Trophoblast cell (in vitro differentiated cells and primary cell): Measurements from ENCODE around the gene PSME3IP1.
"Not testable (repeated sequence)": the region's sequence is repeated elsewhere in the genome, so short reads cannot be mapped to it uniquely, and the experiment has no call there.

Experiments
- DNase-seq, 2 donors: peaks; one replicate each; pipeline ENCODE4 v3.0.0-alpha.2; 2016
- H2AFZ ChIP-seq: 2 replicates; pipeline ENCODE4 v1.6.1; 2013; ENCODE audit warnings: low read length, moderate library complexity, mild to moderate bottlenecking; ENCODE audit not compliant: insufficient read depth, poor library complexity
- H2AK5ac ChIP-seq: 2 replicates; pipeline ENCODE4 v1.6.1; 2013; ENCODE audit warnings: mild to moderate bottlenecking, low read length
- H2BK120ac ChIP-seq: 2 replicates; pipeline ENCODE4 v1.6.1; 2013; ENCODE audit warnings: low read length, mild to moderate bottlenecking, moderate library complexity; ENCODE audit not compliant: insufficient read depth, poor library complexity
- H2BK12ac ChIP-seq: 2 replicates; pipeline ENCODE4 v1.6.1; 2013; ENCODE audit warnings: mild to moderate bottlenecking, low read length, moderate library complexity
- H2BK5ac ChIP-seq: 2 replicates; pipeline ENCODE4 v1.6.1; 2013; ENCODE audit warnings: low read length, low read depth, moderate library complexity, mild to moderate bottlenecking; ENCODE audit not compliant: poor library complexity
- H3K14ac ChIP-seq: 2 replicates; pipeline ENCODE4 v1.6.1; 2013; ENCODE audit warnings: mild to moderate bottlenecking, low read length
- H3K18ac ChIP-seq: 2 replicates; pipeline ENCODE4 v1.6.1; 2013; ENCODE audit warnings: mild to moderate bottlenecking, low read length
- H3K23ac ChIP-seq: 2 replicates; pipeline ENCODE4 v1.6.1; 2013; ENCODE audit warnings: low read length
- H3K27ac ChIP-seq: 2 replicates; pipeline ENCODE4 v1.5.1; 2013; ENCODE audit warnings: low read depth, mild to moderate bottlenecking, inconsistent platforms, low read length, moderate library complexity
- H3K27me3 ChIP-seq: 2 replicates; pipeline ENCODE4 v1.6.1; 2013; ENCODE audit warnings: inconsistent platforms, mild to moderate bottlenecking, low read length, moderate library complexity; ENCODE audit not compliant: insufficient read depth
- H3K36me3 ChIP-seq, 2 experiments: 1 replicate in 1 of 2; 2 replicates in 1 of 2; pipeline ENCODE4 v1.6.1; 2013; ENCODE audit warnings: low read length in 2 of 2, mild to moderate bottlenecking in 2 of 2, moderate library complexity in 1 of 2; ENCODE audit not compliant: insufficient read depth in 2 of 2, control insufficient read depth in 1 of 2
- H3K4ac ChIP-seq: 2 replicates; pipeline ENCODE4 v1.6.1; 2013; ENCODE audit warnings: low read depth, mild to moderate bottlenecking, low read length, moderate library complexity
- H3K4me1 ChIP-seq, 2 experiments: 1 replicate in 1 of 2; 2 replicates in 1 of 2; pipeline ENCODE4 v1.6.1; 2013; ENCODE audit warnings: low read length in 2 of 2, mild to moderate bottlenecking in 2 of 2, moderate library complexity in 1 of 2; ENCODE audit not compliant: insufficient read depth in 2 of 2, control insufficient read depth in 1 of 2
- H3K4me2 ChIP-seq: 2 replicates; pipeline ENCODE4 v1.6.1; 2013; ENCODE audit warnings: inconsistent platforms, mild to moderate bottlenecking, low read length, moderate library complexity
- H3K4me3 ChIP-seq: 2 replicates; pipeline ENCODE4 v1.5.1; 2013; ENCODE audit warnings: mild to moderate bottlenecking, low read depth, low read length, inconsistent platforms
- H3K79me1 ChIP-seq: one replicate; pipeline ENCODE4 v1.6.1; 2013; ENCODE audit warnings: low read length
- H3K79me2 ChIP-seq: 2 replicates; pipeline ENCODE4 v1.6.1; 2013; ENCODE audit warnings: low read length, mild to moderate bottlenecking; ENCODE audit not compliant: control insufficient read depth, insufficient read depth, poor library complexity
- H3K9ac ChIP-seq: 2 replicates; pipeline ENCODE4 v1.6.1; 2013; ENCODE audit warnings: mild to moderate bottlenecking, low read length
- H3K9me3 ChIP-seq: 2 replicates; pipeline ENCODE4 v1.6.1; 2013; ENCODE audit warnings: low read depth, mild to moderate bottlenecking, control low read depth, inconsistent platforms, low read length; ENCODE audit not compliant: insufficient read depth
- H4K12ac ChIP-seq: 2 replicates; pipeline ENCODE4 v1.6.1; 2013; ENCODE audit warnings: low read depth, mild to moderate bottlenecking, low read length, moderate library complexity
- H4K8ac ChIP-seq: 2 replicates; pipeline ENCODE4 v1.6.1; 2013; ENCODE audit warnings: low read depth, mild to moderate bottlenecking, low read length, moderate library complexity
- H4K91ac ChIP-seq: one replicate; pipeline ENCODE4 v1.6.1; 2013; ENCODE audit warnings: low read depth, mild to moderate bottlenecking, low read length, moderate library complexity
- WGBS: extraction: QIAGEN DNeasy Blood & Tissue Kit; methylation state at CpG from one replicate; pipeline ENCODE4 v1.1.7; 2013; ENCODE audit warnings: missing lambda C conversion rate; ENCODE audit not compliant: insufficient read length, insufficient coverage; ENCODE audit errors: extremely low coverage; 5-methylcytosine and 5-hydroxymethylcytosine counted together

The PSME3IP1 gene

DNA sequence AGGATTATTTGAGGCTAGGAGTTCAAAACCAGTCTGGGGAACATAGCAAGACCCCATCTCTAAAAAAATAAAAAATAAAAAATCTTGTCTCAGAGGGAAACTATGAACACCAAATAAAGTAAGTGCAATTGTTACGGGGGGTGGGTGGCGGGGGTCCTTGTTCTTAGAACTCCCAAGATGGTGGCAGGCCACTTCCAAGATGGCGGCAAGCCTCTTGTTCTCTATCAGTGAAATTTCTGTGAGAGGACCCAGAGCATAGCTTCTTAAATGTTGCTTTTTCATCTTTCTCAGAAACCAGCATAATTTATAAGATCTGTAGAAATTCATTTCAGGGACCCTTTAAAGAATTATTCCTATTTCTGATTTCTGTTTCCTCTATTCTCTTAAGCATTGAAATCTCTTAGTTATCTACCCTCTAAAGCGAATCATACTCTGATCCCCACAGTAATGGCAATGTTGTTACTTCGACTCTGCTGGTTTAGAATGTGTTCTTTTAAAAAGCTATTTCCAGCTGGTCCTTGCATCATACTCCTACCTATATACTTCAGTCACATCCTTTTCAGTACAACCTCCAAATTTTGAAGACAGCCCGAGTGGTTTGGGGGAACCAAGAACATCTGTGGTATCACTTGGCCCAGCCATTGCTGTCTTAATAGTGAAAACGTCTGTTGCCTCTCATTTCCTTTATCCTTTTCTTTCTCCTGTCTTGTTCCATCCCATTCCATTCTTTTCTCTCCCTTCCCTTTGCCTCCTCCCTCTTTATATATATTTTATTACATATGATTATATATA is 16.5 kb upstream of the PSME3IP1 start:
- H3K4ac ChIP-seq: no peak overlapping the region
- peaks cover 1% of the 10 kb centered on the region for H3K79me1 ChIP-seq
- no peak overlapping the region for H2BK12ac ChIP-seq
- H2AK5ac ChIP-seq: no peak overlapping the region
- no peak for DNase-seq
- H3K23ac ChIP-seq: no peak overlapping the region
- H3K4me3 ChIP-seq: no peak overlapping the region
- H3K9ac ChIP-seq: no peak overlapping the region
- no CpG with 5 or more reads among the region's 7 CpGs for WGBS
- no peak overlapping the region for H2AFZ ChIP-seq
- no peaks in the 10 kb centered on the region for H3K27me3 ChIP-seq
- H3K18ac ChIP-seq: no peak overlapping the region
- no peak overlapping the region for H4K91ac ChIP-seq
- no peak overlapping the region for H4K12ac ChIP-seq
- no peak overlapping the region for H4K8ac ChIP-seq
- no peak overlapping the region for H3K14ac ChIP-seq
- H3K27ac ChIP-seq: no peak overlapping the region
- H2BK120ac ChIP-seq: no peak overlapping the region
- H3K4me1 ChIP-seq: no peaks in the 10 kb centered on the region
- H3K9me3 ChIP-seq: no peaks in the 10 kb centered on the region
- peaks cover 4 to 10% of the 10 kb centered on the region in 2 experiments for H3K36me3 ChIP-seq
- H3K79me2 ChIP-seq: no peaks in the 10 kb centered on the region
- no peak overlapping the region for H3K4me2 ChIP-seq
- H2BK5ac ChIP-seq: no peak overlapping the region

DNA sequence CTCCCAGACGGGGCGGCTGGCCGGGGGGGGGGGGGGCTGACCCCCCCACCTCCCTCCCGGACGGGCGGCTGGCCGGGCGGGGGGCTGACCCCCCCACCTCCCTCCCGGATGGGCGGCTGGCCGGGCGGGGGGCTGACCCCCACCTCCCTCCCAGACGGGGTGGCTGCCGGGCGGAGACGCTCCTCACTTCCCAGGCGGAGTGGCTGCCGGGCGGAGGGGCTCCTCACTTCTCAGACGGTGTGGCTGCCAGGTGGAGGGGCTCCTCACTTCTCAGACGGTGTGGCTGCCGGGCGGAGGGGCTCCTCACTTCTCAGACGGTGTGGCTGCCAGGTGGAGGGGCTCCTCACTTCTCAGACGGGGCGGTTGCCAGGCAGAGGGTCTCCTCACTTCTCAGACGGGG is 15.1 kb upstream of the PSME3IP1 start:
- DNase-seq, H2BK12ac ChIP-seq, H3K4me2 ChIP-seq, H3K23ac ChIP-seq, H3K14ac ChIP-seq, H3K4me1 ChIP-seq, H3K79me1 ChIP-seq, H2BK5ac ChIP-seq, H2AK5ac ChIP-seq, H2BK120ac ChIP-seq, H3K27ac ChIP-seq, H3K4me3 ChIP-seq, H3K4ac ChIP-seq, H3K36me3 ChIP-seq, H4K12ac ChIP-seq, H2AFZ ChIP-seq, H4K91ac ChIP-seq, H4K8ac ChIP-seq, H3K9me3 ChIP-seq, H3K18ac ChIP-seq, H3K27me3 ChIP-seq, H3K9ac ChIP-seq, H3K79me2 ChIP-seq: not testable (repeated sequence)
- no CpG with 5 or more reads among the region's 27 CpGs for WGBS

DNA sequence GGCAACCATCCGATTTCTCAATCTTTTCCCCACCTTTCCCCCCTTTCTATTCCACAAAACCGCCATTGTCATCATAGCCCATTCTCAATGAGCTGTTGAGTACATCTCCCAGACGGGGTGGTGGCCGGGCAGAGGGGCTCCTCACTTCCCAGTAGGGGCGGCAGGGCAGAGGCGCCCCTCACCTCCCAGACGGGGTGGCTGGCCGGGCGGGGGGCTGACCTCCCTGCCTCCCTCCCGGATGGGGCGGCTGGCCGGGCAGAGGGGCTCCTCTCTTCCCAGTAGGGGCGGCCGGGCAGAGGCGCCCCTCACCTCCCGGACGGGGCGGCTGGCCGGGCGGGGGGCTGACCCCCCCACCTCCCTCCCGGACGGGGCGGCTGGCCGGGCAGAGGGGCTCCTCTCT is 14.5 kb upstream of the PSME3IP1 start:
- not testable (repeated sequence) for H4K91ac ChIP-seq, H4K8ac ChIP-seq, H2BK5ac ChIP-seq, H3K4me2 ChIP-seq, DNase-seq, H3K9ac ChIP-seq, H2BK120ac ChIP-seq, H2AFZ ChIP-seq, H3K36me3 ChIP-seq, H2BK12ac ChIP-seq, H3K23ac ChIP-seq, H2AK5ac ChIP-seq, H3K4me1 ChIP-seq, H3K18ac ChIP-seq, H3K9me3 ChIP-seq, H3K27me3 ChIP-seq, H3K4ac ChIP-seq, H4K12ac ChIP-seq, H3K14ac ChIP-seq, H3K27ac ChIP-seq, H3K79me1 ChIP-seq, H3K79me2 ChIP-seq, H3K4me3 ChIP-seq
- WGBS: no CpG with 5 or more reads among the region's 24 CpGs

DNA sequence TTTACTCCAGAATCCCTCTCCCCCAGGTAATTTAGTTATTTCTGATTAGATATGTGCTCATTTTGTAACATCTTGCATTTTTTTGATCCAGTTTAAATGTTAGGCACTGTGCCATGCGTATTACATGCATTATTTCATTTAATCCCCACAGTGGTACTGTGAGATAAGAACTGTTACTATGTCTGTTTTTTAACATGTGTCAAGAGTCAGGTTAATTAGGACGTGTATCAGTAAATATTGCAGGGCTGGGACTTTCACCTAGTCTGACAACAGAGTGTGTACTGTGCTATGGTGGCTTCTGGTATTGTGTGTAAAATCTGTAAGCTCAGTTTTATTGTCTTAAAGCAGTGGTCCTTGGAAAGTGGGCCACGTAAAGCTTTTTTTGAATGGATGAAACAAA is 10.9 kb upstream of the PSME3IP1 start:
- no CpG with 5 or more reads among the region's 3 CpGs for WGBS
- Histone ChIP-seq H3K27ac (no peak overlapping the region), H2BK12ac (no peak overlapping the region), H3K79me1 (peaks cover 6% of the 10 kb centered on the region), H3K18ac (no peak overlapping the region), H3K4me3 (no peak overlapping the region), H3K14ac (no peak overlapping the region), H2BK5ac (no peak overlapping the region), H4K91ac (no peak overlapping the region), H3K79me2 (peaks cover 1% of the 10 kb centered on the region), H3K9me3 (no peaks in the 10 kb centered on the region), H2AK5ac (no peak overlapping the region), H3K27me3 (no peaks in the 10 kb centered on the region), H3K4ac (no peak overlapping the region), H3K4me1 (peaks cover 3 to 10% of the 10 kb centered on the region in 2 experiments), H3K4me2 (no peak overlapping the region), H2AFZ (no peak overlapping the region), H3K36me3 (no peaks in the 10 kb centered on the region), H4K12ac (no peak overlapping the region), H4K8ac (no peak overlapping the region), H3K23ac (no peak overlapping the region), H3K9ac (no peak overlapping the region), H2BK120ac (no peak overlapping the region)
- no peak for DNase-seq
